ENCODE data around the gene STPG1.

DNA sequence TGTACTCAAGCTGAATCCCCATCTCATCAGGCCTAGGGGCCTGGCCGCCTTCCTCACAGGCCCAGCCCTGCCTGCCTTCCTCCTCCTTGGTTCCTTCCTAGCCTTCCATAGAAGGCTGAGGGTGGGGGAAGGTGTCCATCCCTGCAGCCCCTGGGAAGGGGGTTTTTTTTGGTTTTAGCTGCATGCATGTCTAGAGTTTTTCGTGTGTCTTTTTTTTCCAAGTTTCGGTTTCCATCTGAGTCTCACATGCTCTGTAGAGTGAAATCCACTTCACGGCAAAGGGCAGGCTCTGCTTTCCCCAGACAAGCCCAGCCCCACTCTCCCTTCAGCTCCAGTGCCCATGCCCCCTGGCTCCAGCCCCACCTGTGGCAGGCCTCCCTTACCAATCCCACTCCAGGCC is 62.3 kb downstream of the STPG1 start:
- TF ChIP-seq SPI1 (IDR thresholded peaks at IDR 0.05; ENCODE audit: borderline replicate concordance, low read depth), result no peak
- TF ChIP-seq, protein P1, sequence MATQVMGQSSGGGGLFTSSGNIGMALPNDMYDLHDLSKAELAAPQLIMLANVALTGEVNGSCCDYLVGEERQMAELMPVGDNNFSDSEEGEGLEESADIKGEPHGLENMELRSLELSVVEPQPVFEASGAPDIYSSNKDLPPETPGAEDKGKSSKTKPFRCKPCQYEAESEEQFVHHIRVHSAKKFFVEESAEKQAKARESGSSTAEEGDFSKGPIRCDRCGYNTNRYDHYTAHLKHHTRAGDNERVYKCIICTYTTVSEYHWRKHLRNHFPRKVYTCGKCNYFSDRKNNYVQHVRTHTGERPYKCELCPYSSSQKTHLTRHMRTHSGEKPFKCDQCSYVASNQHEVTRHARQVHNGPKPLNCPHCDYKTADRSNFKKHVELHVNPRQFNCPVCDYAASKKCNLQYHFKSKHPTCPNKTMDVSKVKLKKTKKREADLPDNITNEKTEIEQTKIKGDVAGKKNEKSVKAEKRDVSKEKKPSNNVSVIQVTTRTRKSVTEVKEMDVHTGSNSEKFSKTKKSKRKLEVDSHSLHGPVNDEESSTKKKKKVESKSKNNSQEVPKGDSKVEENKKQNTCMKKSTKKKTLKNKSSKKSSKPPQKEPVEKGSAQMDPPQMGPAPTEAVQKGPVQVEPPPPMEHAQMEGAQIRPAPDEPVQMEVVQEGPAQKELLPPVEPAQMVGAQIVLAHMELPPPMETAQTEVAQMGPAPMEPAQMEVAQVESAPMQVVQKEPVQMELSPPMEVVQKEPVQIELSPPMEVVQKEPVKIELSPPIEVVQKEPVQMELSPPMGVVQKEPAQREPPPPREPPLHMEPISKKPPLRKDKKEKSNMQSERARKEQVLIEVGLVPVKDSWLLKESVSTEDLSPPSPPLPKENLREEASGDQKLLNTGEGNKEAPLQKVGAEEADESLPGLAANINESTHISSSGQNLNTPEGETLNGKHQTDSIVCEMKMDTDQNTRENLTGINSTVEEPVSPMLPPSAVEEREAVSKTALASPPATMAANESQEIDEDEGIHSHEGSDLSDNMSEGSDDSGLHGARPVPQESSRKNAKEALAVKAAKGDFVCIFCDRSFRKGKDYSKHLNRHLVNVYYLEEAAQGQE (IDR thresholded peaks at IDR 0.05; ENCODE audit: insufficient replicate concordance, low read depth), result no peak
- TF ChIP-seq, protein P2, sequence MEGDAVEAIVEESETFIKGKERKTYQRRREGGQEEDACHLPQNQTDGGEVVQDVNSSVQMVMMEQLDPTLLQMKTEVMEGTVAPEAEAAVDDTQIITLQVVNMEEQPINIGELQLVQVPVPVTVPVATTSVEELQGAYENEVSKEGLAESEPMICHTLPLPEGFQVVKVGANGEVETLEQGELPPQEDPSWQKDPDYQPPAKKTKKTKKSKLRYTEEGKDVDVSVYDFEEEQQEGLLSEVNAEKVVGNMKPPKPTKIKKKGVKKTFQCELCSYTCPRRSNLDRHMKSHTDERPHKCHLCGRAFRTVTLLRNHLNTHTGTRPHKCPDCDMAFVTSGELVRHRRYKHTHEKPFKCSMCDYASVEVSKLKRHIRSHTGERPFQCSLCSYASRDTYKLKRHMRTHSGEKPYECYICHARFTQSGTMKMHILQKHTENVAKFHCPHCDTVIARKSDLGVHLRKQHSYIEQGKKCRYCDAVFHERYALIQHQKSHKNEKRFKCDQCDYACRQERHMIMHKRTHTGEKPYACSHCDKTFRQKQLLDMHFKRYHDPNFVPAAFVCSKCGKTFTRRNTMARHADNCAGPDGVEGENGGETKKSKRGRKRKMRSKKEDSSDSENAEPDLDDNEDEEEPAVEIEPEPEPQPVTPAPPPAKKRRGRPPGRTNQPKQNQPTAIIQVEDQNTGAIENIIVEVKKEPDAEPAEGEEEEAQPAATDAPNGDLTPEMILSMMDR (IDR thresholded peaks at IDR 0.05; ENCODE audit: insufficient read depth, low read length), result no peak
- no peak for TF ChIP-seq GABPA (IDR thresholded peaks at IDR 0.05; ENCODE audit: low read depth)
- TF ChIP-seq POLR2AphosphoS5 (IDR thresholded peaks at IDR 0.05; ENCODE audit: low read depth), result no peak
